Aorta (tissue), 5 donors: Measurements from ENCODE around the gene SUMF2. TPM values are rescaled to one million over a fixed set of nuclear protein-coding genes. Genes with fewer than 3 reads are reported as not detected.
A peak's percentile ranks its signal among the peaks of the same experiment; 100 is the strongest.
"Not testable (repeated sequence)": the region's sequence is repeated elsewhere in the genome, so short reads cannot be mapped to it uniquely, and the experiment has no call there.

Experiments used
- ATAC-seq: fragments of 200-7000 bp; cut with Tn5 transposase; one replicate; pipeline ENCODE4 v1.9.1; 2022; ENCODE audit warnings: moderate library complexity; ENCODE audit not compliant: low FRiP score
- DNase-seq, 2 donors: peaks; one replicate each; pipeline ENCODE4 v3.0.0-alpha.2; 2020
- H3K27ac ChIP-seq, 2 donors: one replicate each; pipeline ENCODE4 v1.5.1; 2013; ENCODE audit warnings: low read length in 2 of 2, mild to moderate bottlenecking in 2 of 2, moderate library complexity in 2 of 2, control low read depth in 1 of 2, inconsistent platforms in 1 of 2, low read depth in 1 of 2
- H3K27me3 ChIP-seq, 2 donors: one replicate each; pipeline ENCODE4 v1.6.1; 2013; ENCODE audit warnings: control low read depth in 1 of 2, low read length in 1 of 2, mild to moderate bottlenecking in 1 of 2, moderate library complexity in 1 of 2; ENCODE audit not compliant: insufficient read depth in 2 of 2, control insufficient read depth in 1 of 2
- H3K36me3 ChIP-seq, 2 donors: one replicate each; pipeline ENCODE4 v1.6.1; 2013; ENCODE audit warnings: control low read depth in 1 of 2, low read length in 1 of 2, mild to moderate bottlenecking in 1 of 2; ENCODE audit not compliant: insufficient read depth in 2 of 2, control insufficient read depth in 1 of 2
- H3K4me1 ChIP-seq, 2 donors: one replicate each; pipeline ENCODE4 v1.6.1; 2013; ENCODE audit warnings: low read length in 2 of 2, control low read depth in 1 of 2, mild to moderate bottlenecking in 1 of 2, moderate library complexity in 1 of 2; ENCODE audit not compliant: insufficient read depth in 2 of 2, control insufficient read depth in 1 of 2
- H3K4me3 ChIP-seq, 2 donors: one replicate each; pipeline ENCODE4 v1.5.1; 2013; ENCODE audit warnings: low read length in 2 of 2, control low read depth in 1 of 2, mild to moderate bottlenecking in 1 of 2
- H3K9me3 ChIP-seq: one replicate; pipeline ENCODE4 v1.6.1; 2013; ENCODE audit warnings: mild to moderate bottlenecking, low read length; ENCODE audit not compliant: control insufficient read depth
- WGBS, 2 donors: extraction: QIAGEN DNeasy Blood & Tissue Kit; methylation state at CpG; one replicate each; pipeline ENCODE4 v1.1.7; 2013; 5-methylcytosine and 5-hydroxymethylcytosine counted together
- intact Hi-C, 2 donors: fragments of 100-400 bp; cut with DNase I; formaldehyde crosslinking; loops; one replicate each; pipeline versions ENCODE4 v1.14.2 to v1.15.0; 2022
- polyA plus RNA-seq, 2 donors: library from polyadenylated mRNA; stranded (reverse); fragments of 200-250 nt; gene quantifications; one replicate each; pipeline ENCODE4 v1.2.3, GENCODE V29; 2013
- total RNA-seq, 2 donors: library from RNA; stranded (reverse); fragmentation: NEBNext Ultra II Directional; extraction: Animal tissue kit (Norgen Biotek cat#: 25700); gene quantifications; one replicate each; pipeline ENCODE4 v1.2.1, GENCODE V29; 2021
- donor health status: healthy with polysubstance abuse.
- donor health status: Bipolar disorder and iron deficiency.
- donor health status: DM: no; HTN: no; CAD: no.
- donor health status: DM: no; HTN: no; CAD: no.
- donor health status: DM: yes; HTN: yes; CAD: no.

SUMF2 gene
- total and polyA plus RNA-seq, 4 donors, result 47.7 to 143 (median 107) TPM

GRCh38 chr7:56032578-56032977 lies 31.5 kb upstream of the SUMF2 start:
- 96 to 97% methylated on average over 4 to 7 of the region's 7 CpGs for WGBS, 2 donors
- not testable (repeated sequence) for H3K9me3 ChIP-seq

DNA sequence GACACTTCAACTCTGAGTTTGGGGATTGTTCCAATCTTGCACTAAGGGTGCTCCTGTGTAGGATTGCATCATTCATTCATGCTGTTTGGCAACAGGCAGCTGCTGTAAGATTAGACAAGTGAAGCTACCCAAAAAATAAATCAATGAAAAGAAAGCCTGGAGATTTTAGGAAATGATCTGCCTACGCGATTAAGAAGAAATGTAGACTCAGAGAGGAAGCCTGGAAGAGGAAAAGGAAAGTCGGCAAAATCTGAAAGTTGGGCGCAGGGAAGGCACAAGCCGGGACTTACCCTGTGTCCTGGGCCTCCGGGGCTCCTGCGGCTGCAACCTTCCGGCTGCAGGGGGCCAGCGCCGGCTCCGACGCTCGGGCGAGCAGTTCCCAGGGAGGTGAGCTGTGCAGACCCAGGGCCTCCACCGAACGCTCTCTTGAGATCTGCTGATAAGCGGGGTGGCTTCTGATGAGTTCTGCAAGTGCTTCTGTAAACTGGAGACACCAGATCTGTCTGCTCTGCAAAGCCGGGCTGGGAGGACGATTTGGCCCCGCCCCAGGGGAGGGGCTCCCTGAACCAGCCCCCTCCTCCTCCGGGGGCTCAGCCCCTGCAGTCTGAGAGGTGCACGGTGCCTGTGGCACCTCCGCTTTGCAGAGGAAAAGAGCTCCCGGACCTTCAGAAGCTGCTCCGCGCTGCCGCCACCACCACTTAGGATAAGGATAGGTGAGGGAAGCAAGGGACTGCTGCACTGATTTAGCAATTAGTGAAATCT lies 30.2 kb upstream of the SUMF2 start:
- no peak overlapping the region for H3K27ac ChIP-seq
- intact Hi-C loops, result no loop called here

More at GRCh38 chr7:56032578-56032977, 31.5 kb upstream of the SUMF2 start:
- ATAC-seq, H3K27ac ChIP-seq, H3K4me3 ChIP-seq, H3K27me3 ChIP-seq, H3K36me3 ChIP-seq, H3K4me1 ChIP-seq, intact Hi-C loops, DNase-seq: not testable (repeated sequence)

GRCh38 chr7:56040730-56041129 lies 23.4 kb upstream of the SUMF2 start:
- DNase-seq (no peak), ATAC-seq (no peak)
- Histone ChIP-seq H3K27ac (no peak overlapping the region), H3K36me3 (no peaks in the 10 kb centered on the region), H3K4me3 (no peak overlapping the region), H3K27me3 (no peaks in the 10 kb centered on the region), H3K4me1 (no peaks in the 10 kb centered on the region), H3K9me3 (no peaks in the 10 kb centered on the region)
- intact Hi-C loops, result no loop called here
- 63 to 77% methylated on average over 3 of the region's 3 CpGs for WGBS, 2 donors

More for the DNA sequence above, 30.2 kb upstream of the SUMF2 start:
- peak; percentile 59 to 78 for DNase-seq
- Histone ChIP-seq H3K4me3 (peak overlapping the region; percentile 35 to 57), H3K36me3 (no peaks in the 10 kb centered on the region), H3K4me1 (no peaks in the 10 kb centered on the region), H3K9me3 (no peaks in the 10 kb centered on the region), H3K27me3 (no peaks in the 10 kb centered on the region)
- peak; percentile 77 for ATAC-seq
- WGBS, 2 donors, result 0 to 1% methylated on average over 27 of the region's 27 CpGs

DNA sequence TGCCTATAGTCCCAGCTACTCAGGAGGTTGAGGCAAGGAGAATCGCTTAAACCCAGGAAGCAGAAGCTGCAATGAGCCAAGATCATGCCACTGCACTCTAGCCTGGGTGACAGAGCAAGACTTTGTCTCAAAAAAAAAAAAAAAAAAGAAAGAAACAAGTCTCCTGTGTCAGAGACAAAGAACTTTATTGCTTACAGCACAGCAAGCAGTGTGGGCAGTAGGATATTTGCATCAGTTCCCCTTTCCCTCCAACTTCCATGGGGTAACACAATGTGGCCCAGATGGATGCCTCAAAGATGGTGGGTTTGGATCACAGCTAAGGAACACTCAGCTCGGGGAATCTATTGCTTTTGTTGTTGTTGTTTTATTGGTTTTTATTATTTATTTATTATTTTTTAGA lies 18.3 kb upstream of the SUMF2 start:
- DNase-seq, H3K4me3 ChIP-seq, H3K4me1 ChIP-seq, H3K36me3 ChIP-seq, H3K9me3 ChIP-seq, ATAC-seq, H3K27me3 ChIP-seq, H3K27ac ChIP-seq, intact Hi-C loops: not testable (repeated sequence)
- WGBS, 2 donors, result 98 to 99% methylated on average over 2 of the region's 2 CpGs

DNA sequence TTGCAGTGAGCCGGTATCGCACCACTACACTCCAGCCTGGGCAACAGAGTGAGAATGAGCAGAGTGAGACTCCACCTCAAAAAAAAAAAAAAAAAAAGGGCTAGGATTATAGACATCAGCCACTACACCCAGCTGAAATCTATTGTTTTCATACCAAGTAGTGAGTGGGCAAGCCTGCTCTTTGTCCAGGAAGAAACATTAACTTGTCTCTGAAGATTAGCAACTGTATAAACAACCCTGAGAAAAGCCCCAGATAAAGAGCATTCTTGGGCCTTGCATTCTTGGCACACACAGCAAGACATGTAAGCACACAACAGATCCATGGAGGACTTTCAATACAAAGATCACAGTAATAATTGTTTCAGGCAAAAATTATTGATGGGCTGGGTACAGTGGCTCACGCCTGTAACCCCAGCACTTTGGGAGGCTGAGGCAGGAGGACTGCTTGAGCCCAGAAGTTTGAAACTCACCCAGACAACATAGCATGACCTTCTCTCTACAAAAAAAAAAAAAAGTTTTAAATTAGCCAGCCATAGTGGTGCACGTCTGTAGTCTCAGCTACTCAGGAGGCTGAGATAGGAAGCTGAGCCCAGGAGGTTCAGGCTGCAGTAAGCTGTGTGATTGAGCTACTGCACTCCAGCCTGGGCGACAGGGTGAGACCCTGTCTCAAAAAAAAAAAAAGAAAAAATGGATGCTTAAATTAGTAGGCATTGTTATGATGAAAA lies 17.2 kb upstream of the SUMF2 start:
- ATAC-seq, result no peak
- H3K27ac ChIP-seq, result peak overlapping the region; percentile 26 to 30
- no peak for DNase-seq
- H3K4me1 ChIP-seq, result no peaks in the 10 kb centered on the region
- H3K9me3 ChIP-seq, result no peaks in the 10 kb centered on the region
- no peaks in the 10 kb centered on the region for H3K27me3 ChIP-seq
- WGBS, 2 donors, result 15 to 21% methylated on average over 5 of the region's 5 CpGs
- H3K36me3 ChIP-seq, result no peaks in the 10 kb centered on the region
- no peak overlapping the region for H3K4me3 ChIP-seq
- intact Hi-C loops, result no loop called here

GRCh38 chr7:56047446-56048116 lies 16.5 kb upstream of the SUMF2 start:
- DNase-seq, H3K27me3 ChIP-seq, intact Hi-C loops, H3K27ac ChIP-seq, H3K9me3 ChIP-seq, H3K36me3 ChIP-seq, H3K4me1 ChIP-seq, H3K4me3 ChIP-seq, ATAC-seq: not testable (repeated sequence)
- WGBS, 2 donors, result 71 to 72% methylated on average over 11 of the region's 11 CpGs

DNA sequence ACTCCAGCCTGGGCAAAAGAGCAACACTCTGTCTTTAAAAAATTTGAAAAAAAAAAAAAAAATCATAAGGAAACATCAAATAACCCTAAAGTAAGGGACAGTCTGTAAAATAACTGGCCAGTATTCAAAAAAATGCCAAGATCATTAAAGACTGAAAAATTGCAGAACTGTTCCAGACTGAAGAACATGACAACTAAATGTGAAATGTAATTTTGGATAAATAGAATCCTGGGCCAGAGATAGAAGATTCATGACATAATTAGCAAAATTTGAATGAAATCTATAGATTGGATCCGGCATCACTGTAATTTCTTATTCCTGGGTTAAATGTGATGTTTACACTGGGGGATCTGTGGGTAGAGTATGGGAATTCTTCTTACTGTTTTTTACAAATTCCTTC lies 15.8 kb upstream of the SUMF2 start:
- H3K36me3 ChIP-seq, result peaks cover 0 to under 1% of the 10 kb centered on the region in 2 donors
- intact Hi-C loops, result no loop called here
- H3K27me3 ChIP-seq, result no peaks in the 10 kb centered on the region
- peak overlapping the region in 1 of 2 donors; percentile 47 for H3K27ac ChIP-seq
- ATAC-seq, result no peak
- no peaks in the 10 kb centered on the region for H3K9me3 ChIP-seq
- WGBS, 2 donors, result 52 to 53% methylated on average over 1 of the region's 1 CpG
- DNase-seq, result no peak
- no peak overlapping the region for H3K4me3 ChIP-seq
- no peaks in the 10 kb centered on the region for H3K4me1 ChIP-seq

GRCh38 chr7:56048763-56049162 lies 15.3 kb upstream of the SUMF2 start:
- H3K4me1 ChIP-seq, ATAC-seq, H3K27me3 ChIP-seq, H3K4me3 ChIP-seq, DNase-seq, H3K9me3 ChIP-seq, H3K36me3 ChIP-seq, intact Hi-C loops: not testable (repeated sequence)
- peak overlapping the region in 1 of 2 donors; percentile 47 for H3K27ac ChIP-seq
- 24 to 31% methylated on average over 8 of the region's 8 CpGs for WGBS, 2 donors
